Heart right ventricle (tissue), 16 donors: Measurements from ENCODE around the gene VSTM2B. TPM values are rescaled to one million over a fixed set of nuclear protein-coding genes. Genes with fewer than 3 reads are reported as not detected.
"Not testable (repeated sequence)": the region's sequence is repeated elsewhere in the genome, so short reads cannot be mapped to it uniquely, and the experiment has no call there.

Source experiments
- ATAC-seq, 8 donors: fragments of 200-7000 bp; cut with Tn5 transposase; one replicate each; pipeline ENCODE4 v1.9.1; 2020; ENCODE audit warnings: mild to moderate bottlenecking in 8 of 8, moderate library complexity in 8 of 8, moderate number of reproducible peaks in 1 of 8
- DNase-seq, 2 donors: peaks; one replicate each; pipeline ENCODE4 v3.0.0-alpha.2; 2020
- H3K27ac ChIP-seq, 10 donors: fragments of 200-600 bp; sonication (generic) in 2 of 10; one replicate each; pipeline versions ENCODE4 v1.5.0 to v1.8.0; 2020 to 2022; ENCODE audit warnings: mild to moderate bottlenecking in 3 of 10
- H3K27me3 ChIP-seq, 7 donors: fragments of 200-600 bp; one replicate each; pipeline ENCODE4 v1.8.0; 2021 to 2022; ENCODE audit warnings: mild to moderate bottlenecking in 2 of 7
- H3K36me3 ChIP-seq, 9 donors: fragments of 200-600 bp; sonication (generic) in 1 of 9; one replicate each; pipeline versions ENCODE4 v1.5.0 to v1.8.0; 2020 to 2022; ENCODE audit warnings: mild to moderate bottlenecking in 2 of 9
- H3K4me1 ChIP-seq, 9 donors: fragments of 200-600 bp; sonication (generic) in 1 of 9; one replicate each; pipeline versions ENCODE4 v1.5.0 to v1.8.0; 2020 to 2022; ENCODE audit warnings: mild to moderate bottlenecking in 4 of 9
- H3K4me3 ChIP-seq, 10 donors: fragments of 200-600 bp; sonication (generic) in 2 of 10; one replicate each; pipeline versions ENCODE4 v1.5.0 to v1.8.0; 2020 to 2022; ENCODE audit warnings: mild to moderate bottlenecking in 7 of 10, moderate library complexity in 2 of 10
- H3K9me3 ChIP-seq, 11 donors: fragments of 200-600 bp in 10 of 11; sonication (generic) in 2 of 11; one replicate each; pipeline versions ENCODE4 v1.5.0 to v1.8.0; 2013 to 2022; ENCODE audit warnings: mild to moderate bottlenecking in 2 of 11, control low read depth in 1 of 11, moderate library complexity in 1 of 11
- WGBS, 2 donors: extraction: QIAGEN DNeasy Blood & Tissue Kit; methylation state at CpG; one replicate each; pipeline ENCODE4 v1.1.7; 2013; ENCODE audit warnings: inconsistent platforms in 1 of 2; 5-methylcytosine and 5-hydroxymethylcytosine counted together
- intact Hi-C, 10 donors: fragments of 100-400 bp; cut with DNase I; formaldehyde crosslinking; loops; one replicate each; pipeline versions ENCODE4 v1.11.1 to v1.14.2; 2022
- polyA plus RNA-seq, 2 donors: library from polyadenylated mRNA; stranded (reverse); fragments of 200-250 nt; gene quantifications; one replicate each; pipeline ENCODE4 v1.2.3, GENCODE V29; 2013
- total RNA-seq, 10 donors: library from RNA; stranded (reverse); fragmentation: NEBNext Ultra II Directional in 3 of 10; extraction: Animal tissue kit (Norgen Biotek cat#: 25700) in 3 of 10; gene quantifications; one replicate each; pipeline versions ENCODE4 v1.2.1 to v1.2.4, GENCODE V29; 2021 to 2023
- TF ChIP-seq, protein P1 (sequence below), 9 donors: fragments of 200-600 bp; sonication (generic) in 2 of 9; IDR thresholded peaks; one replicate each; pipeline versions ENCODE4 v1.5.0 to v1.8.0; 2021 to 2022; ENCODE audit warnings: antibody characterized with exemption in 9 of 9, mild to moderate bottlenecking in 5 of 9, moderate library complexity in 1 of 9
- donor health status: Arrhythmogenic right ventricular cardiomyopathy.
- donor health status: ischemic (EF 13 %, LVEDD 7.1; RV severe dilation, severe dysfunction).
- donor health status: healthy with polysubstance abuse.
- donor health status: DM: no; HTN: yes; CAD: no.
- donor health status: DM: no; HTN: no; CAD: no.
- donor health status: ischemic (EF 25% LVEDD 6.9; RV normal size, moderate dysfunction).
- donor health status: ischemic (EF 25% LVEDD 5.7; RV mildly dilated, moderate dysfunction).
- donor health status: healthy.
- donor health status: DM: yes; HTN: yes; CAD: no.
- donor health status: Ischemic cardiomyopathy.
- donor health status: ischemic (EF 35%, LVEDD 5.7; RV mildly dilated, moderate dysfunction).
- donor health status: nonischemic (EF 11% LVEDD 7.7; RV severe dilation, severe dysfunction).
- donor health status: DM: yes; HTN: yes; CAD: no.
- donor health status: PGD.
- donor health status: ischemic (EF 29% LVEDD 5.4; RV normal size, mild dysfunction).
- donor health status: nonischemic (EF 23%, LVEDD 6.1; RV moderate dilation, normal function).

The VSTM2B gene
- total and polyA plus RNA-seq, 12 donors, result not detected

DNA sequence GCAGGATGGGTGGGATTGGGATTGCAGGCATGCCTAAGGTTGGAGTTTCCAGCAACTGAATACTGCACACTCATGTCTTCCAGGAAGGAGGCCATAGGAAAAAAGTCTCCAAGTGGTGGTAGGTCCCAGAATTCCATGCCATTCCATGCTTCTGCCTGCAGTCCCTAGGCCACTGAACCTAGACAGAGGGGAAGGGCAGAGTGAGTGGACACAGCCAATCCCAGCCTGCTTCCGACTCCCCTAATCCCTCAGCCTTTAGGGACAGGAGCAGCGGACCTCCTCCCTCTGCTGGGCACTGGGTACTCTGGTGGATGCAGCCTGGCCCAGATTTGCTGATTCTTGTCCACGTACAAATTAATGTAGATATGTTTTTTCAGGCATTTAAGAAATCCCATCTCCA lies 17.0 kb downstream of the VSTM2B start:
- DNase-seq (no peak), ATAC-seq (no peak)
- TF ChIP-seq, protein P1, sequence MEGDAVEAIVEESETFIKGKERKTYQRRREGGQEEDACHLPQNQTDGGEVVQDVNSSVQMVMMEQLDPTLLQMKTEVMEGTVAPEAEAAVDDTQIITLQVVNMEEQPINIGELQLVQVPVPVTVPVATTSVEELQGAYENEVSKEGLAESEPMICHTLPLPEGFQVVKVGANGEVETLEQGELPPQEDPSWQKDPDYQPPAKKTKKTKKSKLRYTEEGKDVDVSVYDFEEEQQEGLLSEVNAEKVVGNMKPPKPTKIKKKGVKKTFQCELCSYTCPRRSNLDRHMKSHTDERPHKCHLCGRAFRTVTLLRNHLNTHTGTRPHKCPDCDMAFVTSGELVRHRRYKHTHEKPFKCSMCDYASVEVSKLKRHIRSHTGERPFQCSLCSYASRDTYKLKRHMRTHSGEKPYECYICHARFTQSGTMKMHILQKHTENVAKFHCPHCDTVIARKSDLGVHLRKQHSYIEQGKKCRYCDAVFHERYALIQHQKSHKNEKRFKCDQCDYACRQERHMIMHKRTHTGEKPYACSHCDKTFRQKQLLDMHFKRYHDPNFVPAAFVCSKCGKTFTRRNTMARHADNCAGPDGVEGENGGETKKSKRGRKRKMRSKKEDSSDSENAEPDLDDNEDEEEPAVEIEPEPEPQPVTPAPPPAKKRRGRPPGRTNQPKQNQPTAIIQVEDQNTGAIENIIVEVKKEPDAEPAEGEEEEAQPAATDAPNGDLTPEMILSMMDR (IDR thresholded peaks at IDR 0.05), result no peak
- H3K9me3 ChIP-seq, result peaks cover 0 to 3% (median 0%) of the 10 kb centered on the region in 11 donors
- H3K36me3 ChIP-seq, result no peaks in the 10 kb centered on the region
- no peak overlapping the region for H3K4me3 ChIP-seq
- 66 to 75% methylated on average over 3 of the region's 3 CpGs for WGBS, 2 donors
- no peaks in the 10 kb centered on the region for H3K4me1 ChIP-seq
- peaks cover 0 to 47% (median 17%) of the 10 kb centered on the region in 7 donors for H3K27me3 ChIP-seq
- intact Hi-C loops, result no loop called here
- no peak overlapping the region for H3K27ac ChIP-seq

DNA sequence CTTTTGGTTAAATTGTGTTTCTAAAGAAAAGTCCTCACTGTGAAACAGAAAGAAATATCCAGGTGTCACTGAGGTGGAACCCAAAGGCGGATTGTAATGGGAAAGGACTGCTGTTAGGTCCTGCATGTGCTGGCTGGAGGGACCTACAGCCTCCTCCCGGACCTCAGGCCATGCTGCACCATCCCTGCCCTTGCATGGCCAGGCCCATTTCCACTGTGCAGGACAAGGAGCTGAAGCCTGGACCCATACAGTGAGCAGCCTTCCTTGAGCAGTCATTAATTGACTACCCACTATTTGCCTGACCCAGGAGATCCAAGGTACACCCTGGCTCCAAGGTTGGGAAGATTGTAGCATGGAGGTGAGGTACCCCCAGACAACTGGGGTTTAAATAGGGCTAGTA lies 17.6 kb downstream of the VSTM2B start:
- Histone ChIP-seq H3K4me3 (no peak overlapping the region), H3K27ac (no peak overlapping the region), H3K27me3 (peaks cover 0 to 41% (median 16%) of the 10 kb centered on the region in 7 donors), H3K36me3 (no peaks in the 10 kb centered on the region), H3K4me1 (no peaks in the 10 kb centered on the region), H3K9me3 (peaks cover 0 to 3% (median 0%) of the 10 kb centered on the region in 11 donors)
- DNase-seq (no peak), ATAC-seq (no peak)
- 61 to 67% methylated on average over 2 of the region's 2 CpGs for WGBS, 2 donors
- intact Hi-C loops, result no loop called here
- TF ChIP-seq, protein P1 (IDR thresholded peaks at IDR 0.05), result no peak

DNA sequence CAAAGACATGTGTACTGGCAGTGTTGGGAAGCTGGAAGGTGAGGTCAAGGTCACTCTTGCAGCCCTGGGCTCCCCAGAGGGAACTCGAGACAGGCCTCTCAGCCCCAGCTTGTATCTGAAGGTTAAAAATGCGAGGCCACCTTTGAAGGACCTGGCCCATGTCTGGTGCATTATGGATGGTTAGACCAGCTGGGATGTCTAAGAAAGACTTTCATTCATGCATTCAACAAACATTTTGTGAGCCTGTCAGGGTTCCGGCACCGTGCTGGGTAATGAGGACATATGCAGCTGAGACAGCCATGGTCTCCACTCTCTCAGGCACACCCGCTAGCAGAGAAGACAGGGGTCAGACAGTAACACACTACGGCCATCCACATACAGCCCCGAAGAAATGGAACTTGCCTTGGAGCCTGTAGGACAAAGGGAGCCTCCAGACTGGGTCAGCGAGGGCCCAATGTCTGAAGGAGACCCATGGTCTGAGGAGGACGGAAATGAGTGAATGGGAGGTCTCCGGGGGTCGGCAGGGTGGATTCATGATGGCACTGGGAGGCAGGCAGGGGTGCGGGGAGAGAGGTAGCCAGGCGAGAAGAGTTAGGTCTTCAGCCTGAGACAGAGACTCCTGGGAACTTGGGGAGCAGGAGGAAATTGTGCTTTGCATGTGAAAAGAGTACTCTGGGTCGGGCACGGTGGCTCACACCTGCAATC lies 19.0 kb downstream of the VSTM2B start:
- ATAC-seq, result no peak
- WGBS, 2 donors, result 83 to 88% methylated on average over 15 of the region's 15 CpGs
- TF ChIP-seq, protein P1 (IDR thresholded peaks at IDR 0.05), result no peak

DNA sequence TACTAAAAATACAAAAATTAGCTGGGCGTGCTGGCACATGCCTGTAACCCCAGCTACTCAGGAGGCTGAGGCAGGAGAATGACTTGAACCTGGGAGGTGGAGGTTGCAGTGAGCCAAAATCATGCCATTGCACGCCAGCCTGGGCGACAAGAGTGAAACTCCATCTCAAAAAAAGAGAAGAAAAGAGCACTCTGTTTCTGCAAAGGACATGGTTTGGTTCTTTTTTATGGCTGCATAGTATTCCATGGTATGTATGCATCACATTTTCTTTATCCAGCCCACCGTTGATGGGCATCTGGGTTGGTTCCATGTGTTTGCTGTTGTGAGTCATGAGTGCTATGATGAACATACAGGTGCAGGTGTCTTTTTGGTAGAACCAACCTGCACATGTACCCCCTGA lies 19.7 kb downstream of the VSTM2B start:
- 83 to 88% methylated on average over 4 of the region's 4 CpGs for WGBS, 2 donors
- H3K27ac ChIP-seq, H3K4me3 ChIP-seq, H3K4me1 ChIP-seq, ATAC-seq, H3K9me3 ChIP-seq, DNase-seq, H3K36me3 ChIP-seq, intact Hi-C loops: not testable (repeated sequence)
- H3K27me3 ChIP-seq, result peaks cover 0 to 30% (median 5%) of the 10 kb centered on the region in 7 donors

More for the DNA sequence above, 19.0 kb downstream of the VSTM2B start:
- Histone ChIP-seq H3K4me3 (no peak overlapping the region), H3K4me1 (no peaks in the 10 kb centered on the region), H3K36me3 (no peaks in the 10 kb centered on the region), H3K27me3 (peaks cover 0 to 28% (median 6%) of the 10 kb centered on the region in 7 donors), H3K27ac (no peak overlapping the region), H3K9me3 (peaks cover 0 to 3% (median 0%) of the 10 kb centered on the region in 11 donors)
- intact Hi-C loops, result no loop called here
- no peak for DNase-seq
